PC-9 (cell line): ENCODE results near the gene NR4A2. TPM values are rescaled to one million over a fixed set of nuclear protein-coding genes. Genes with fewer than 3 reads are reported as not detected.
A peak's percentile ranks its signal among the peaks of the same experiment; 100 is the strongest.

Experiments
- BruUV-seq: library from RNA; stranded (reverse); fragments of 400-500 nt; replicated peaks from 2 replicates; lab custom pipeline; 2021; lab: Mats Ljungman, UMichigan
- CTCF ChIA-PET: fragments of 300-600 bp; sonication (Branson Sonifier 250); formaldehyde crosslinking; loops from one replicate; lab custom pipeline; 2022; ENCODE audit warnings: antibody characterized with exemption; lab: Charles Lee
- POLR2A ChIA-PET: fragments of 300-600 bp; sonication (Branson Sonifier 250); formaldehyde crosslinking; loops from one replicate; lab custom pipeline; 2022; ENCODE audit warnings: antibody characterized with exemption; ENCODE audit not compliant: unreplicated experiment; lab: Charles Lee
- DNase-seq, 2 experiments: peaks; one replicate each; pipeline versions ENCODE4 v3.0.0 to v3.0.0-alpha.2; 2015 to 2022; ENCODE audit warnings: mixed read lengths in 1 of 2
- H2AFZ ChIP-seq: fragments of 200-600 bp; sonication (generic); 2 replicates; pipeline ENCODE4 v1.8.1; 2017; ENCODE audit warnings: antibody characterized with exemption
- H3F3A ChIP-seq: fragments of 200-600 bp; sonication (generic); 2 replicates; pipeline ENCODE4 v1.8.1; 2017; ENCODE audit warnings: antibody characterized with exemption, mild to moderate bottlenecking, low read depth; ENCODE audit not compliant: insufficient read depth
- H3K27ac ChIP-seq: fragments of 200-600 bp; sonication (generic); 2 replicates; pipeline ENCODE4 v1.6.1; 2016; ENCODE audit warnings: mixed run types
- H3K27me3 ChIP-seq: fragments of 200-600 bp; sonication (generic); 2 replicates; pipeline ENCODE4 v1.6.1; 2016; ENCODE audit warnings: low read depth, mixed run types; ENCODE audit not compliant: insufficient read depth
- H3K36me3 ChIP-seq: fragments of 200-600 bp; sonication (generic); 2 replicates; pipeline ENCODE4 v1.6.1; 2016; ENCODE audit warnings: low read depth, mixed run types
- H3K4me1 ChIP-seq: fragments of 200-600 bp; sonication (generic); replicated peaks from 2 replicates; pipeline ENCODE4 v1.6.1; 2016; ENCODE audit warnings: mixed run types; ENCODE audit not compliant: insufficient read depth
- H3K4me2 ChIP-seq: fragments of 200-600 bp; sonication (generic); 2 replicates; pipeline ENCODE4 v1.6.1; 2017; ENCODE audit warnings: mixed run types
- H3K4me3 ChIP-seq: fragments of 200-600 bp; sonication (generic); 2 replicates; pipeline ENCODE4 v1.6.1; 2016; ENCODE audit warnings: mixed run types
- H3K79me2 ChIP-seq: fragments of 200-600 bp; sonication (generic); 2 replicates; pipeline ENCODE4 v1.6.1; 2017; ENCODE audit warnings: low read depth, mixed run types
- H3K9me2 ChIP-seq: fragments of 200-600 bp; sonication (generic); 2 replicates; pipeline ENCODE4 v1.8.1; 2017; ENCODE audit warnings: mild to moderate bottlenecking; ENCODE audit not compliant: insufficient read depth
- H3K9me3 ChIP-seq: fragments of 200-600 bp; sonication (generic); 2 replicates; pipeline ENCODE4 v1.8.1; 2016; ENCODE audit warnings: low read depth; ENCODE audit not compliant: insufficient read depth
- H4K20me1 ChIP-seq: fragments of 200-600 bp; sonication (generic); 2 replicates; pipeline ENCODE4 v1.8.1; 2017; ENCODE audit not compliant: insufficient read depth
- EZH2 ChIP-seq: fragments of 200-600 bp; sonication (generic); IDR thresholded peaks from 2 replicates; pipeline ENCODE4 v1.8.0; 2017; ENCODE audit warnings: antibody characterized with exemption, low read depth
- intact Hi-C: fragments of 100-400 bp; cut with micrococcal nuclease; formaldehyde crosslinking; loops from one replicate; pipeline ENCODE4 v1.10.0; 2022; ENCODE audit not compliant: unreplicated experiment
- total RNA-seq: library from RNA; stranded (reverse); gene quantifications from 2 replicates; pipeline ENCODE4 v1.2.3, GENCODE V29; 2021
- TF ChIP-seq, protein P1 (sequence below): fragments of 200-600 bp; sonication (generic); conservative IDR thresholded peaks from 2 replicates; pipeline ENCODE4 v1.6.1; 2017; ENCODE audit warnings: mixed run types, antibody characterized with exemption, mild to moderate bottlenecking, moderate library complexity

Gene NR4A2
- total RNA-seq, 1 experiment from 2014 or later, result 3.0 TPM

GRCh38 chr2:156333274-156333950 lies 891 bp upstream of the NR4A2 start:
- no peaks in the 10 kb centered on the region for H3K9me3 ChIP-seq
- TF ChIP-seq EZH2, result no peak
- TF ChIP-seq, protein P1, sequence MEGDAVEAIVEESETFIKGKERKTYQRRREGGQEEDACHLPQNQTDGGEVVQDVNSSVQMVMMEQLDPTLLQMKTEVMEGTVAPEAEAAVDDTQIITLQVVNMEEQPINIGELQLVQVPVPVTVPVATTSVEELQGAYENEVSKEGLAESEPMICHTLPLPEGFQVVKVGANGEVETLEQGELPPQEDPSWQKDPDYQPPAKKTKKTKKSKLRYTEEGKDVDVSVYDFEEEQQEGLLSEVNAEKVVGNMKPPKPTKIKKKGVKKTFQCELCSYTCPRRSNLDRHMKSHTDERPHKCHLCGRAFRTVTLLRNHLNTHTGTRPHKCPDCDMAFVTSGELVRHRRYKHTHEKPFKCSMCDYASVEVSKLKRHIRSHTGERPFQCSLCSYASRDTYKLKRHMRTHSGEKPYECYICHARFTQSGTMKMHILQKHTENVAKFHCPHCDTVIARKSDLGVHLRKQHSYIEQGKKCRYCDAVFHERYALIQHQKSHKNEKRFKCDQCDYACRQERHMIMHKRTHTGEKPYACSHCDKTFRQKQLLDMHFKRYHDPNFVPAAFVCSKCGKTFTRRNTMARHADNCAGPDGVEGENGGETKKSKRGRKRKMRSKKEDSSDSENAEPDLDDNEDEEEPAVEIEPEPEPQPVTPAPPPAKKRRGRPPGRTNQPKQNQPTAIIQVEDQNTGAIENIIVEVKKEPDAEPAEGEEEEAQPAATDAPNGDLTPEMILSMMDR, result no peak
- ChIA-PET CTCF (interaction anchor here (0.5 kb wide), 1 partner anchor 257 kb away, joined by 3 read pairs; no protein-coding TSS in a partner anchor), POLR2A (interaction anchor here (0.5 to 0.7 kb wide), 3 partner anchors 129 to 556 kb away, joined by 3 to 6 read pairs (median 4); no protein-coding TSS in a partner anchor)
- peak overlapping the region; percentile 80 for H3K27ac ChIP-seq
- H3K9me2 ChIP-seq, result no peaks in the 10 kb centered on the region
- no peak for DNase-seq
- no peaks in the 10 kb centered on the region for H3K27me3 ChIP-seq
- H3K4me1 ChIP-seq, result peaks cover 11% of the 10 kb centered on the region
- peak overlapping the region; percentile 95 for H3K4me2 ChIP-seq
- intact Hi-C loops, result loop anchor here (2.0 to 10.0 kb wide), 7 partner anchors 151 to 956 kb away; no protein-coding TSS in a partner anchor
- H4K20me1 ChIP-seq, result no peaks in the 10 kb centered on the region
- TSS peak; percentile 76 for BruUV-seq
- peak overlapping the region; percentile 80 for H2AFZ ChIP-seq
- H3K79me2 ChIP-seq, result no peaks in the 10 kb centered on the region
- no peaks in the 10 kb centered on the region for H3K36me3 ChIP-seq
- peak overlapping the region; percentile 74 for H3K4me3 ChIP-seq
- H3F3A ChIP-seq, result peaks cover 4% of the 10 kb centered on the region

DNA sequence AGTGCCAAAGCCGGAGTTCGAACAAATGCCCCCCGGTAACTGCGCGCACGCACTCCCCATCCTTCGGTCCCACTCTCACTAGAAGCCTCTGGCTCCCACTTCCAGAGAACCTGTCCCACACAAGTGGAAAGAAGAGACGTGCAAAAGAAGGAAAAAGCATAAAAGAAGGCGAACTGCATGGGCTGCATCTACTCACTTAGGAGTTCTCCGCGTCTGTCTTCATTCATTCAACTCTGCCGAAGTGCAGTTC lies 312 bp downstream of the NR4A2 start:
- no peak for DNase-seq
- H3K36me3 ChIP-seq, result no peaks in the 10 kb centered on the region
- H3K9me3 ChIP-seq, result no peaks in the 10 kb centered on the region
- TF ChIP-seq EZH2, result no peak
- TF ChIP-seq, protein P1, result no peak
- H3K27me3 ChIP-seq, result no peaks in the 10 kb centered on the region
- H3K4me1 ChIP-seq, result peaks cover 11% of the 10 kb centered on the region
- intact Hi-C loops, result loop anchor here (2.0 to 10.0 kb wide), 7 partner anchors 149 to 955 kb away; no protein-coding TSS in a partner anchor
- ChIA-PET POLR2A (no interaction called here), CTCF (no interaction called here)
- H3K4me3 ChIP-seq, result peak overlapping the region; percentile 74
- no peaks in the 10 kb centered on the region for H3K9me2 ChIP-seq
- H4K20me1 ChIP-seq, result no peaks in the 10 kb centered on the region
- H3F3A ChIP-seq, result peaks cover 4% of the 10 kb centered on the region
- peak overlapping the region; percentile 80 for H3K27ac ChIP-seq
- H3K4me2 ChIP-seq, result peak overlapping the region; percentile 95
- no TSS peak for BruUV-seq
- peak overlapping the region; percentile 80 for H2AFZ ChIP-seq
- H3K79me2 ChIP-seq, result no peaks in the 10 kb centered on the region

DNA sequence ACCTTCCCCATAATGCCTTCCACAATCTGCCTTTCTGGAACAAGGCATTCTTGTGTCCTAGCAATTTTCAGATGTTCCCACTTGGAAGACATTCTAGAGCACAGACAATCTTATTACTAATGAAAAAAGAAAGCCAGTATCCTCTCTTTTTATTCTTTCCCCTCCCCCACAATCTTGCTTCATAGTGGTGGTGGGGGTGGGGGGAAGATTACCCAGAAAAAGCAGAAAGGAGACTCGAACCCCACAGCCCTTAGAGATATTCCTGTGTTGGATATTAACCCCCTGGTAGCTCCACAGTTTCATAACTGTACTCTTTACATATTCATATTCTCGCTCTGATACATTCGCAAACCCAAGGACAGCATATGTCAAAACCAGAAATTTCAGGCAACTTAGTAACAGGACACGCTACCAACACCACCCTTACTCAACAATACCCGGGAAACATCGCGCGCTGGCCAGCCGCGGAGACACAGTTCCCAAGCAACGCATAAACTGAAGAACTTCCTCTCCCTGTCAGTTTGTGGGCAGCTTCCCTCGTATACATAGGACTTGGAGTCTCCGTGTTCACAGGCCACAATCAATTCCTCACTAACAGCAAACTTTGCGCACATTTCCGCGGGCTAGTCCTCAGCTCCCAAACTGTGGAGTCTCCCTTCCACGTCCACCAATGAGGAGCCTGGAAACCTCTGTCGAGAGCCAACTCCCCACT lies 793 bp downstream of the NR4A2 start:
- Histone ChIP-seq H3K79me2 (no peaks in the 10 kb centered on the region), H3F3A (peaks cover 4% of the 10 kb centered on the region), H3K4me3 (peak overlapping the region; percentile 74), H3K27ac (peak overlapping the region; percentile 80), H3K4me1 (peaks cover 11% of the 10 kb centered on the region), H3K9me3 (no peaks in the 10 kb centered on the region), H3K27me3 (no peaks in the 10 kb centered on the region), H2AFZ (peak overlapping the region; percentile 80), H3K9me2 (no peaks in the 10 kb centered on the region), H4K20me1 (no peaks in the 10 kb centered on the region), H3K4me2 (peak overlapping the region; percentile 95), H3K36me3 (no peaks in the 10 kb centered on the region)
- intact Hi-C loops, result loop anchor here (2.0 to 10.0 kb wide), 7 partner anchors 149 to 954 kb away; no protein-coding TSS in a partner anchor
- CTCF ChIA-PET, result no interaction called here
- TSS peak; percentile 68 for BruUV-seq
- TF ChIP-seq, protein P1, result no peak
- no peak for TF ChIP-seq EZH2
- DNase-seq, result peak; percentile 59 to 70
- POLR2A ChIA-PET, result no interaction called here
